Activated gamma-delta T cell (primary cell): ENCODE data around the gene CLP1.
"Not testable (repeated sequence)": the region's sequence is repeated elsewhere in the genome, so short reads cannot be mapped to it uniquely, and the experiment has no call there.

Experiments used
- DNase-seq: peaks from one replicate; lab custom pipeline; 2025; lab: John Stamatoyannopoulos, UW

CLP1 gene

DNA sequence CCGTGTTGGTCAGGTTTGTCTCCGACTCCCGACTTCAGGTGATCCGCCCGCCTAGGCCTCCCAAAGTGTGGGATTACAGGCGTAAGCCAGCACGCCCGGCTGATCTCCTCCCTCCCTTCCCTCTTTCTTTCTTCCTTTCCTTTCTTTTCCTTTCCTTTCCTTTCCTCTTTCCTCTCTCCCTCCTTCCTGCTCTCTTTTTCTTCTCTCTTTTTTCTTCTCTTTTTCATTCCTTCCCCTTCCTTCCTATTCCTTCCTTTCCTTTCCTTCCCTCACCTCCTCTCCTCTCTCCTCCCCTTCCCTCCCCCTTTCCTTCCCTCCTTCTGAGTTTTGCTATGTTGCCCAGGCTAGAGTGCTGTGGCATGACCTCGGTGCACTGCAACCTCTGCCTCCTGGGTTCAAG lies 6.4 kb downstream of the CLP1 start:
- DNase-seq = no peak

DNA sequence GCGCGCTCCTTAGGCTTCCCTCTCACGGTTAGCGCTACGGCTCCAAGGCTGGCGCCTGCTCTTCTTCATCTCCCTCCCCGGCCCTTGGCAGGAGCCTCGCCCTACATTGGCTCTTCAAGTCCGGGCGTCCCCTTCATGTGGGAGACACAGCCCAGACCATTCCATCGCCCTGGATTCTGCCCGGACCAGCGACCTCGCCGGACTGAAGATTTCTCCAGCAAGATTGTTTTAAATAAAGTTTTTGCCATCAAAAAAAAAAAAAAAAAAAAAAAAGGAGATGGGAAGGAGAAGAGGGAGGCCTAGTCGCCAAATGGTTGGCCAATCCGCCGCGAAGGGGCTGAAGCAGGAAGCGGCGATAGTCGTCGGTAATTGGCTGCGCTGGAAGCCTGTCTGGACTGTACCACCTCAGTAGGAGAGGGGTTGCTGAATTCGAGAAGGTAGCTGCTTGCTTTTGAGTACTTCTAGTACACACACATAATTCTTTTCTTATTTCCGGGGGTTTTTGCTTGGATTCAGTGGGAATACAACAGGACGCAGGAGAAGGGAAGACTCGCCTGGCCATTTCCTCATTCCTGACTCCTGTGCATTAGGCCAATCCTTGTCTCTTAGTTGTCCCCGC lies 9.7 kb downstream of the CLP1 start:
- DNase-seq = peak; percentile 60

DNA sequence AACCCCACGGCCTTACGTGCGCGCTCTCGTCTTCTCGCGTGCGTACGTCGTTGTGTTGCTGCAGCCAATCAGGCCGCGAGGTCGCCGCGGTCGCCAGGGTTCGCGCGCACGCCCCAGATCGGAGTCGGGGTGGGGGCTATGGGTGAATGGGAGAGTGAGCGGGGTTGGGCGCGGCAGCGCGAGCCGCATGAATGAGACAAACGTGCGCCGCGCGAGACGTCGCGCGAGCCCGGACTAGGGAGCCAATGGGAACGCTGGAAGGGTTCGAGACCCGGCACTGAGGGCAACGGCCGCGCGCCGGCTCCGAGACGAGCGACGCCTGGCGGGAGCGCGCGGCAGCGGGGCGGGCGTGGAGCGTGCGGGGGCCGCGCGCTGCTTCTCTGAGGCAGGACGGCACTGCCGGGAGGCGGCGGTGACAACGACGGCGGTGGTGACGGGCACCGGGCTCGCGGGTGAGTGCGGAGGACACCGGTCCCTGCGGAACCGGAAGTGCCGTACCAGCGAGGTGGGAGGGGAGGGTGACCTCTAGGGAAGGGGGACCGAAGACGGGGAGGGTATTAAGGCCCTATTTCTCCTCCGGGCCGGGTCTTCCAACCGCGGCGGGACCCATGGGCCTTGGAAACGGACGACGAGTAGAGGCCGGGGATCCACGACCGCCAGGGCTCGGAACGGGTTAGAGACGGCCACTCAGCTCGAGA lies 10.3 kb downstream of the CLP1 start, which contains the start of gene ZDHHC5:
Gene ZDHHC5, plus strand, starts transcription at position 379 of the 698 bp plus-strand sequence. CDS start 4,977 bp downstream, outside the sequence.
- peak; percentile 100 for DNase-seq

DNA sequence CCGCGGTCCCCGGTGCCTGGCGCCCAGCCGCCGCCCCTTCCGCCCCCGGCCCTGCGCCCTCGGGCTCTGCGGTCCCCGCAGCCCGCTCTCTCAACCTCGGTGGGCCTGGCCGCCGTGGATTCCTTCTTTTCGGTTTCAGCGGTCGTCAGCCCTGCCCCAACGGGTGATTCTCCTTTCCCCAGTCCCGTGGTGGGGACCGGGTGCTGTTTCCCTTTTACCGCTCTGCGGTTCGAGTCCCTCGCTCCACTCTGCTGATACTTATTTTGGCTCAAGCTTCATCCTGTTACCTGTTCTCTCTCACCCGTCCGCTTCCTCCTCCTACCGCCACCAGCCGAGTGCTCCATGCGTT lies 10.8 kb downstream of the CLP1 start:
- DNase-seq = no peak

GRCh38 chr11:57674251-57674650 lies 16.7 kb downstream of the CLP1 start:
- DNase-seq = no peak

- DNase-seq = no peak
These were observed 17.8 kb downstream of the CLP1 start for GRCh38 chr11:57675176-57675941.

DNA sequence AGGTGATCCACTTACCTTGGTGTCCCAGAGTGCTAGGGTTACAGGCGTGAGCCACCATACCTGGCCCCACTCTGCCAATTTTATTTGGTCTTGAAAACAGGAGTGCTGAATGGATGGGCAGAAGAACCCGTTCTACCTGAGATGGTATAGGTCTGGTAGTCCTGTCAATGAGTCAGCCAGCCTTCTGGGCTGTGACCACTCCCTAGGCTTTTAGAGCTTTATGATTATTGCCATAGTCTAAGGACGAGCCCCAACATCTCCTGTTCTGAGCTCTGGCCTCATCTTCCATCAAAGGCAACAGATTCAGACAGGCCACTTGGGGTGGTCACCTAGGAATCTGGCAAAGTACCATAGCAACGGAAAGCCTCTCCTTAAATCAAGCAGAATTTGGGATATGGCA lies 21.8 kb downstream of the CLP1 start:
- DNase-seq = no peak

GRCh38 chr11:57680552-57680874 lies 23.0 kb downstream of the CLP1 start:
- no peak for DNase-seq

DNA sequence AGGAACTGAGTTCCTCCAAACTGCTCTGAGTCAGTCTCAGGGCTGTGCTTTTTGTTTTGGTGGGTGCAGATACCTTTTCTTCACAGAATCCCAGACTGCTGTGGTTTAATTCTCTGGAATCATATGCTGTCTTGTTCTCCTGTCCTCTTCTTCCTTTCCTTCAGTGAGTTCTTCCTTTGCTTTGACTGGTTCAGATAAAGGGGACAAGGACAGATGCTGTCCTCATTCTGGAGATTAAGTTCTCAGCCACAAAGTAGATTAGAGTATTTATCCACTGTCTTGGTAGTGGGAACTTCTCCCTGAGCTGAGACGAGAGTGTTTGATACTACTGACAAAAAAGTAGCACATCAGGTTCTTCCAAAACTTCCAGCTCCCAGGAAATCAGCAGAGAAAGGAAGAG lies 23.6 kb downstream of the CLP1 start:
- DNase-seq = no peak

DNA sequence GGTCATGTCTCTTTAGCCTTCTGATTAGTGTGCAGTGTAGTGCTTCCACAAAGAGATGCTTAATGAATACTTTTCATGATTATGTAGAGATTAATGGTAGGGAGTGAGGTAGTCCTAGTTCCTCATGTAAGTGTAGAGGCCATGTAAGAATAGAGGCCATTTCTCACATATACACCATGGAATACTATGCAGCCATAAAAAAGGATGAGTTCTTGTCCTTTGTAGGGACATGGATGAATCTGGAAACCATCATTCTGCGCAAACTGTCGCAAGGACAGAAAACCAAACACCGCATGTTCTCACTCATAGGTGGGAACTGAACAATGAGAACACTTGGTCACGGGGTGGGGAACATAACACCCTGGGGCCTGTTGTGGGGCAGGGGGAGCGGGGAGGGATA lies 32.9 kb downstream of the CLP1 start:
- not testable (repeated sequence) for DNase-seq

DNA sequence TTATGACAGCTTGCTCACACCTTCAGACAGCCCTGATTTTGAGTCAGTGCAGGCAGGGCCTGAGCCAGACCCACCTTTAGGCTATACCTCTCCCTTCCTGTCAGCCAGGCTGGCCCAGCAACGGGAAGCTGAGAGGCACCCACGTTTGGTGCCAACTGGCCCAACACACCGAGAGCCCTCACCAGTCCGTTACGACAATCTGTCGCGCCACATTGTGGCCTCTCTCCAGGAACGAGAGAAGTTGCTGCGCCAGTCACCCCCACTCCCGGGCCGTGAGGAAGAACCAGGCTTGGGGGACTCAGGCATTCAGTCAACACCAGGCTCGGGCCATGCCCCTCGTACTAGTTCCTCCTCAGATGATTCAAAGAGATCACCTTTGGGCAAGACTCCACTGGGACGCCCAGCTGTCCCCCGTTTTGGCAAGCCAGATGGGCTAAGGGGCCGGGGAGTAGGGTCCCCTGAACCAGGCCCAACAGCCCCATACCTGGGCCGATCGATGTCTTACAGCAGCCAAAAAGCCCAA lies 41.3 kb downstream of the CLP1 start:
- DNase-seq = no peak

- no peak for DNase-seq
These were observed 42.3 kb downstream of the CLP1 start for GRCh38 chr11:57699813-57700212.

DNA sequence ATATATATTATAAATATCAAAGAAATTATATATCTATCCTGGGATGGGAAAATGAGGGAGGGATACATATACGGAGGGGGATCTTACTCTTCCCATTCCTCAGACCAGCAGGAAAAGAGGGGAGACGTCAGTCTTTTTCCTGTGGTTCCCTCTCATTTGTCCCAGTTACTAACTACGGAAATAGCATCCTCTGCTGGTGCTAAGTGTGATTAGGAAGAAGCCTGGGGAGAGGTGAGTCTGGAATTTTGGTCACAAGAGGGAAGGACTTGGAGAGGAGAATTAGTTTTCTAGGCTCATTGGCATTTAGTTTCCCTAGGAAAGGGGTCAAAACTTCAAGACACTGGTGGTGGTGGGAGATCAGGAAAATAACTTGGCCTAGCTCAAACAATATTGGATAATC lies 42.9 kb downstream of the CLP1 start:
- DNase-seq = no peak

GRCh38 chr11:57703341-57703740 lies 45.8 kb downstream of the CLP1 start:
- no peak for DNase-seq

DNA sequence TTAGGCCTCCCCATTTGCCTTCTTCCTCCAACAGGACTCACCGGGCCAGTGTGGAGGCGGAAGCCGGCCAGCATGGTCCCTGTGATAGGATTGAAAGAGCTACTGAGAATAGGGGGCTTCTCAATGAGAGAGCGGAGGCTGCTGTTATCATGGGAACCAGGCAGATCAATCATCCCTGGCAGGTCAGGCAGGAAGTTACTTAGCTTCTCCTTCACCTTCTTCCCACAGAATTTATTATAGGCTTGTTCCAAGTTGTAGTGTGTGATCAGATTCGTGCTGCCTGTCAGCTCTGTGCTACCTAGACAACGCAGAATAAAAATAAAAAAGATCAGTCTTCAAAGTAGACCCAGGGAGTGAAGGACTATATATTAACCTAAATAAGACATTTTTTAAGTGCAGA lies 47.4 kb downstream of the CLP1 start:
- DNase-seq = no peak

- DNase-seq = not testable (repeated sequence)
These were observed 47.9 kb downstream of the CLP1 start for GRCh38 chr11:57705432-57705831.

GRCh38 chr11:57709802-57710367 lies 52.3 kb downstream of the CLP1 start:
- no peak for DNase-seq
